Measurements from ENCODE around the gene AFDN. TPM values are rescaled to one million over a fixed set of nuclear protein-coding genes. Genes with fewer than 3 reads are reported as not detected.

The AFDN gene
- total RNA-seq, 1 donor from 2014 or later: 102 TPM

- Histone ChIP-seq H3K27me3 (no peaks in the 10 kb centered on the region), H3K4me1 (no peaks in the 10 kb centered on the region), H3K36me3 (peaks cover 41 to 63% of the 10 kb centered on the region in 2 donors), H3K9me3 (no peaks in the 10 kb centered on the region), H3K27ac (no peak overlapping the region), H3K4me3 (no peak overlapping the region)
- intact Hi-C loops (cut with DNase I): no loop called here
- TF ChIP-seq, protein P1, sequence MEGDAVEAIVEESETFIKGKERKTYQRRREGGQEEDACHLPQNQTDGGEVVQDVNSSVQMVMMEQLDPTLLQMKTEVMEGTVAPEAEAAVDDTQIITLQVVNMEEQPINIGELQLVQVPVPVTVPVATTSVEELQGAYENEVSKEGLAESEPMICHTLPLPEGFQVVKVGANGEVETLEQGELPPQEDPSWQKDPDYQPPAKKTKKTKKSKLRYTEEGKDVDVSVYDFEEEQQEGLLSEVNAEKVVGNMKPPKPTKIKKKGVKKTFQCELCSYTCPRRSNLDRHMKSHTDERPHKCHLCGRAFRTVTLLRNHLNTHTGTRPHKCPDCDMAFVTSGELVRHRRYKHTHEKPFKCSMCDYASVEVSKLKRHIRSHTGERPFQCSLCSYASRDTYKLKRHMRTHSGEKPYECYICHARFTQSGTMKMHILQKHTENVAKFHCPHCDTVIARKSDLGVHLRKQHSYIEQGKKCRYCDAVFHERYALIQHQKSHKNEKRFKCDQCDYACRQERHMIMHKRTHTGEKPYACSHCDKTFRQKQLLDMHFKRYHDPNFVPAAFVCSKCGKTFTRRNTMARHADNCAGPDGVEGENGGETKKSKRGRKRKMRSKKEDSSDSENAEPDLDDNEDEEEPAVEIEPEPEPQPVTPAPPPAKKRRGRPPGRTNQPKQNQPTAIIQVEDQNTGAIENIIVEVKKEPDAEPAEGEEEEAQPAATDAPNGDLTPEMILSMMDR (IDR thresholded peaks at IDR 0.05): no peak
- no peak for DNase-seq (ENCODE audit: low spot score in 2 of 2)
These were observed 92.0 kb downstream of the AFDN start for GRCh38 chr6:167918548-167919278.

DNA sequence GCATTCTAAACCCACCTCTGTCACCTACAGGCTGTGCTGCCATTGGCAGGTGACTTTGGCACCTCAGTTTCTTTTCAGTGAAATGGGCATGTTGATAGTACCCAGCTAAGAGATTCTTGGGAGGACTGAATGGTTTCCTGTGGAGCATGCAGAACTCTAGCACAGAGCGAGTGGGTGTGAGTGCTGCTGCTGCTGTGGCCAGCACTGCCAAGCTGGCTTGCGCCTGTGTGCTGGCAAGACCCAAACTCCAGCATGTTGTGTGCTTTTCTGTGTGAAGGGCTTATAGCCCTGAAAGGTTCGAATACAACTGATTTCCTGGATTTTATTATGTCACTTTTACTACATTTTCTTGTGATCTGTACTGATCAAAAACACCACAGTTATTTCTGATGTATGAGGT is 92.6 kb downstream of the AFDN start:
- DNase-seq (ENCODE audit: low spot score in 2 of 2): no peak
- no peak overlapping the region for H3K27ac ChIP-seq
- H3K4me1 ChIP-seq: no peaks in the 10 kb centered on the region
- H3K36me3 ChIP-seq: peaks cover 36 to 59% of the 10 kb centered on the region in 2 donors
- H3K4me3 ChIP-seq: no peak overlapping the region
- intact Hi-C loops (cut with DNase I): no loop called here
- TF ChIP-seq, protein P1 (IDR thresholded peaks at IDR 0.05): no peak
- no peaks in the 10 kb centered on the region for H3K9me3 ChIP-seq
- no peaks in the 10 kb centered on the region for H3K27me3 ChIP-seq

DNA sequence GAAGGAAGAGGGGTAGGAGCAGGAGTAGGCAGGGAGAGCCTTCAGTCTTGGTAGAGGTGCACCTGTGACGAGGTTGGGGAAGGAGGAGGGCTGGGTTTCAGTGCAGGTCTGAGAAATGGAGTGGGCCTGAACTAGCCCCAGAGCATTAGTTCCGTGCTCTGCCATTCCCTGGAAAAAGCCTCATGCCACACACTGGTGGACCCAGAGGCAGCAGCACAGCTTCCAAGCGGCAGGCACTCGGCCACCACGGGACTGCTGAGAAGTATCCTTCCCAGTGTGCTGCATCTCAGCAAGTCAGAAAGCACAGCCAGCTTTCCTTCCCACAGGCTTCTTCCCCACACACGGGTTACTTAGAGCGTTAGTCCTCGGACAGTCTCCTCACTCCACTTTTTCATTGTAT is 93.5 kb downstream of the AFDN start:
- TF ChIP-seq, protein P1 (IDR thresholded peaks at IDR 0.05): no peak
- no peaks in the 10 kb centered on the region for H3K9me3 ChIP-seq
- no peak overlapping the region for H3K27ac ChIP-seq
- H3K27me3 ChIP-seq: no peaks in the 10 kb centered on the region
- no peak for DNase-seq (ENCODE audit: low spot score in 2 of 2)
- no peak overlapping the region for H3K4me3 ChIP-seq
- intact Hi-C loops (cut with DNase I): no loop called here
- peaks cover 28 to 59% of the 10 kb centered on the region in 2 donors for H3K36me3 ChIP-seq
- H3K4me1 ChIP-seq: no peaks in the 10 kb centered on the region

GRCh38 chr6:167921831-167922230 is 95.1 kb downstream of the AFDN start:
- intact Hi-C loops (cut with DNase I): no loop called here
- no peak overlapping the region for H3K27ac ChIP-seq
- DNase-seq (ENCODE audit: low spot score in 2 of 2): no peak
- H3K4me1 ChIP-seq: no peaks in the 10 kb centered on the region
- H3K36me3 ChIP-seq: peaks cover 24 to 51% of the 10 kb centered on the region in 2 donors
- H3K4me3 ChIP-seq: no peak overlapping the region
- TF ChIP-seq, protein P1 (IDR thresholded peaks at IDR 0.05): no peak
- H3K9me3 ChIP-seq: no peaks in the 10 kb centered on the region
- H3K27me3 ChIP-seq: no peaks in the 10 kb centered on the region

- no peak overlapping the region for H3K4me3 ChIP-seq
- no peaks in the 10 kb centered on the region for H3K9me3 ChIP-seq
- peaks cover 16 to 45% of the 10 kb centered on the region in 2 donors for H3K36me3 ChIP-seq
- no peaks in the 10 kb centered on the region for H3K27me3 ChIP-seq
- H3K27ac ChIP-seq: no peak overlapping the region
- intact Hi-C loops (cut with DNase I): no loop called here
- no peaks in the 10 kb centered on the region for H3K4me1 ChIP-seq
- no peak for DNase-seq (ENCODE audit: low spot score in 2 of 2)
- TF ChIP-seq, protein P1 (IDR thresholded peaks at IDR 0.05): no peak
These were observed 98.3 kb downstream of the AFDN start for GRCh38 chr6:167925026-167925425.

Measured in ascending aorta (tissue), 2 donors.